GM18517 (cell line): ENCODE results near the gene KCNH8.
A peak's percentile ranks its signal among the peaks of the same experiment; 100 is the strongest.
"Not testable (repeated sequence)": the region's sequence is repeated elsewhere in the genome, so short reads cannot be mapped to it uniquely, and the experiment has no call there.

Source experiments
- ATAC-seq: cut with Tn5 transposase; IDR thresholded peaks from one replicate; pipeline ENCODE4 v1.9.1; 2021; ENCODE audit warnings: mild to moderate bottlenecking, moderate library complexity; ENCODE audit not compliant: unreplicated experiment

Gene KCNH8

DNA sequence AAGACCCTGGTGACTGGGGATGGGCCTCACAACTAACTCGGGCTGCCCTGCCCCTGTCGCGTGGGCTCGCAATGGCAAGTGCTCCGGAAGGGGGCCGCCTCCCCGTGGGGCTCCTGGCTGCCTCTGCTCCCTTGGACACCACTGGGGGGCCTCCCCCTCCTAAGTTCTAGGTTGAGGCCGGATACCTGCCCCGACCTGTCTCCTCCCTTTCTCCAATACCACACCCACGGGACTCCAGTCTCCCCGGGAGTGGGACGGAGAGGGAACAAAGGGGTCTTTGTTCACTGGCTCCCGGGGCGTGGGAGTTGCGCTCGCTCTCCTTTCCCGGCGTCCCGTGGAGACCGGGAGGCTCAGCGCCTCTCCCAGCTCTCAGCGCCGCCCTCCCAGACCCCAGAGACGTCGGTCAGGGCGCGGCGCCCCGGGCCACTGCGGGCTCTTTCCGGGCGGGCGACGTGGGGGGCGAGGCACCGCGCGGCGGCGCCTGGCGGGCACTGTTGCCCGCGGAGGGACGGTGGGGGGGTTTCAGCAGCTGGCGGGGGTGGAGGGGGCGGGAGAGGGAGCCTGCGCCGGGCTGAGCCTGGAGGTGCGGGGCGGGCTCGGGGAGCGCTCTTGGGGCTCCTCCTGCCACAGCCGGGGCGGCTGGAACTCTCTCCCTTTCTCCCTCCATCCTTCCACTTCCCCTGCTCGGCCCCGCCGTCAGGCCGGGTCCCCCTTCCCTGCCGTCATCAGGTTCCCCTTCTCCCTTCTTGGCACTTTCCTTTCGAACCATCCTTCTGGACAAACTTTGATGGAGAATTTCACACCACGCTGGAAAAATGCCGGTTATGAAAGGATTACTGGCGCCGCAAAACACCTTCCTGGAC, at the start of gene KCNH8:
Gene KCNH8 (plus strand): TSS at position 606 of the 863 bp plus-strand sequence. CDS start 210 bp downstream, at position 816.
- no peak for ATAC-seq

DNA sequence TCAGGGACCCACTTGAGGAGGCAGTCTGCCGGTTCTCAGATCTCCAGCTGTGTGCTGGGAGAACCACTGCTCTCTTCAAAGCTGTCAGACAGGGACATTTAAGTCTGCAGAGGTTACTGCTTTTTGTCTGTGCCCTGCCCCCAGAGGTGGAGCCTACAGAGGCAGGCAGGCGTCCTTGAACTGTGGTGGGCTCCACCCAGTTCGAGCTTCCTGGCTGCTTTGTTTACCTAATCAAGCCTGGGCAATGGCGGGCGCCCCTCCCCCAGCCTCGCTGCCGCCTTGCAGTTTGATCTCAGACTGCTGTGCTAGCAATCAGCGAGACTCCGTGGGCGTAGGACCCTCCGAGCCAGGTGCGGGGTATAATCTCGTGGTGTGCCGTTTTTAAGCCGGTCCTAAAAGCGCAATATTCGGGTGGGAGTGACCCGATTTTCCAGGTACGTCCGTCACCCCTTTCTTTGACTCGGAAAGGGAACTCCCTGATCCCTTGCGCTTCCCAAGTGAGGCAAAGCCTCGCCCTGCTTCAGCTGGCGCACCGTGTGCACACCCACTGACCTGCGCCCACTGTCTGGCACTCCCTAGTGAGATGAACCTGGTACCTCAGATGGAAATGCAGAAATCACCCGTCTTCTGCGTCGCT, 45.5 kb upstream of the KCNH8 start:
- not testable (repeated sequence) for ATAC-seq

DNA sequence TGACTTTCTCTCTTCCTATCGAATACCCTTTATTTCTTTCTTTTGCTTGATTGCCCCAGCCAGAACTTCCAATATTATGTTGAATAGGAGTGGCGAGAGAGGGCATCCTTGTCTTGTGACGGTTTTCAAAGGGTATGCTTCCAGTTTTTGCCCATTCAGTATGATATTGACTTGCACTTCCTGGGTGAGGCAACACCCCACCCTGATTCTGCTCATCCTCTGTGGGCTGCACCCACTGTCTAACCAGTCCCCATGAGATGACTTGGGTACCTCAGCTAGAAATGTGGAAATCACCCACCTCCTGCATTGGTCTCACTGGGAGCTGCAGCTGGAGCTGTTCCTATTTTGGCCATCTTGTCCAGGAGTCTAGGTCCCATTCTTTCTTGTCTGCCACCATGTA, 44.8 kb upstream of the KCNH8 start:
- no peak for ATAC-seq

DNA sequence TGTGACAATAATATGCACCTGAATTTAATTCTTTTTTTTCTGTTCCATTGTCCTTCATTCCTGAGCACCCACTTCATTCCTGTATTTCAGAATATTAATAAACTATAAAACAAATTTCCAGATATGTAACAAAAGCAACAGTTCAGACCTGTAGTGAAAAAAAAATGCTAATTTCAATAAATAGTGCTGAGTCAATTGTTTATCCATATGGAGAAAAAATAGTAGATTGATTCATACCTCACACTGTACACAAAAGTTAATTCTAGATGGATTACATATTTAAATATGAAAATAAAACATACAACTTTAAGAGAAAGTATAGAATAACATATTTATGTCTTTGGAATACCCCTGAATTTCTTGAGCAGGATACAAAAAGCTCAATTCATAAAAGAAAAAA, 43.9 kb upstream of the KCNH8 start:
- no peak for ATAC-seq

DNA sequence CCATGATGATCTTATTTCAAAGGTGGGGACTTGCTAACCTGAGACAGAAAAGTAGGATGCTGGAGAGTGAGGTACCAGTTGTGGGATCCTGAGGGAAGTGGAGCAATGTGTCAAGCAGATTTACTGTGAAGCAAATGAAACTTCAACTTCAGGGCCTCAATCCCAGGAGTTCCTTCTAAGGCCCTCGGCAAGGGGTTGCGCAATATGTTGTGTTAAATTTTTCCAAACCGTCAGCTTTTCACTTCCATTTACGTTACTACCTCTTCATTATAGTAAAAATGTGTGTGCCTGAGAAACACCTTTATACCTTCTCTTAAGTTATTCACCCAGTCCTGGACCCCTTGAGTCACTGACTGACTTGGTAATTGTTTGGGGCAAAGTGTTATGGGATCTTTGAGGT, 42.5 kb upstream of the KCNH8 start:
- no peak for ATAC-seq

DNA sequence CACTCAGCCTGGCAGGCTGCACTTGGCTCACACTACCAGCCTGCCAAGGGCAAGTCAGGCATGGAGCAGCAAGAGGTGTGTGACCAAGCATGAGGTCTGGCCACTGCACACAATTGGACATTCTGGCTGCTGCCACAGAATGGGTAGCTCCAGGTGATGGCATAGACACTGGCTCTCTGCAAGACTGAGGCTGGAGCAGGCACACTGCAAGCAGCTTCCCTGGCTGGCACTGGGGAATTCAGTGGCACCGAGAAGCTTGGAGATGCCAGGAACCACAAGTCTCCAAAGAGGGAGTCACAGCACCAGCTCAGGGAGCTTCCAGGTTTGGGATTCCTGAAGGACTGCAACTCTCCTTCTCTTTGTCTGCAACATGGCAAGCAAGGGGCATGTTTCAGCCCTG, 42.0 kb upstream of the KCNH8 start:
- no peak for ATAC-seq

DNA sequence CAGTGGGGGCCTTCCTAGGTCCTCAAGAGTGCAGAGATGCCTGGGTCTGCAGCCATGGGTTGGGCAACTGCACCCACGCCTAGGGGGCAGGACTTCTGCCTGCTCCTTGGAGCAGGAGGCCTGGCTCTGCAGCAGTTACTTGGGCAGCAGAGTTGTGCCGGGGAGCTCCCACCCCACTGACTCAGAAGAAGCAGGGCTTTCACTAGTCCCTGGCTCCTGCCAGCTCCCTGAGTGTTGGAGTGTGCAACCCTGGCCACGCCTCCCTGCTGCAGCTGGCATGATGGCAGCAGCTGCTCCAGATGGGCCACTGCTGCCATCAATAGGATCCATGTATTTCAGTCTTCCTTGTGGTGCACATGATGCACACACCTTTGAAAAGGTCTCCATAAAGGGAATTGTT, 40.6 kb upstream of the KCNH8 start:
- ATAC-seq, result no peak

DNA sequence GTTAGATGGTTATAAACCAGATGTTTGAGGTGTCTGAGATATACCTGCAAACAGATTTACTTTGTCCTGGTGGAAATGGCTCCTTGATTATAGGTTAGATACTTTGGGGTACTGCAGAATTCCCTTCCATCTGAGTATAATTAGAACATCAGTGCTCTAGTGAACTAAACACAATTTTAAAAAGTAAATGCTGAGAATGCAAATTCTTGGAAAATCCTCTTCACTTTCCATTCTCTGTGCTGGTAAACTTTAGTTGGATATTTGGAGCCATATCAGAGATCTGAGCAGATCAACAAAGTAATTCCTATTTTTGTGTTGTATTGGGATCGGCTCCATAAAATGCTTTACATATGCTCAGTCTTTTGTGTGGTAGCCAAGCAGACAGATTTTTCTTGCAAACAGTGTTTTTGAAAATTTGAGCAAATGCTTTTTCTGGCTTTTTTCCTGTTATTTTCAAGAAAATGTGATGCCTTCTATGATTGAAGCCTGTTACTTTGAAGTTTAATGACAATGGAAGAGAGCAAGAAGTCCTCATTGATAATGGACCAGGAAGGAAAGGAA, 37.9 kb upstream of the KCNH8 start:
- no peak for ATAC-seq

DNA sequence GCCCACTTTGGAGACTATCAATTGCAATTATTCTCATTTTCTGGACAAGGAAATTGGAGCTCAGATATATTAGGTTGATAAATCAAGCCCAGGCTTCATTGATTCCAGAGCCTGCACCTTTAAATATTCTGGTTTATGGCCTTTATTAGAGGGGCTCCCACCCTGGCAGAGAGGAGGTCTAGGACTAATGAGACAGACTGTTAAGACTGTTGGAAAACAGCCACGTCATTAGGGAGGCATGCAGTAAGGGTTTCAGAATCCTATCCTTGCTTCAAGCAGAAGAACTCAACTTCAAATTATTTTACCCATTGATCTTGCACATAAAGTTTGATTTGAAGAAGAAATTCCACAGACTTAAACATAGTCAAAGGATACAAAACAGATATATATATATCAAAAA, 33.8 kb upstream of the KCNH8 start:
- no peak for ATAC-seq

DNA sequence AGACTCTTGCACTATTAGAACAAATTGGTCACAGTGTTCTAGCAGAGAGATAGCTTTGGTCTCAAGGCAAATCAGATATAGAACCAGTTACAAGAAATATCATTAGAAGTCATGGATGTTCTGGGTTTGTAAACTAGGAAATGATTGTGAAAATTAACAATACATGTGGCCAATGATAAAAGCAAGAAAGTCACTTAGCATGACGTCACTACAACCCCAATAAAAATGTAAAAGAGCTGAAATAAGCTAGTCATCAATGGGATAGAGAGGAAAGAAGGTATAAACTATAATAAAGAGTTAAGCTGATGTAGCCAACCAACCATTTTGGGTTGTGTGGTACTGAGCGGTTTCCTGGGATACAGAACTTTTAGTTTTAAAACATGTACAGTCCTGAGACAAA, 32.1 kb upstream of the KCNH8 start:
- no peak for ATAC-seq

DNA sequence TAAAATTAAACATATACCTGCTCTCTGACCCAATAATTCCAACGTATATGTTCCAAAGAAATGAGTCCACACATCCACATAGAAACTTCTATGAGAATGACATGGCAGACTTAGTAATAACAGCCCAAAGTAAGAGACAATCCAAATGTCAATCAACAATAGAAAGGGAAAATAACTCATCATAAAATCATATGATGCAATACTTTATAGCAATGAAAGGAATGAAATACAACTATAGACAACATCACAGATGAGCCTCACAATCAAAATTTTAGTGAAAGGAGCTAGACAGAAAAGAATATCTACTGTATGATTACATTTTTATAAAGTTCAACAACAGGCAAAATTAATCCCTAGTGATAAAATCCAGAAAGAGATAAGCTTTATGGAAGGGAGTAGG, 23.6 kb upstream of the KCNH8 start:
- ATAC-seq, result no peak

DNA sequence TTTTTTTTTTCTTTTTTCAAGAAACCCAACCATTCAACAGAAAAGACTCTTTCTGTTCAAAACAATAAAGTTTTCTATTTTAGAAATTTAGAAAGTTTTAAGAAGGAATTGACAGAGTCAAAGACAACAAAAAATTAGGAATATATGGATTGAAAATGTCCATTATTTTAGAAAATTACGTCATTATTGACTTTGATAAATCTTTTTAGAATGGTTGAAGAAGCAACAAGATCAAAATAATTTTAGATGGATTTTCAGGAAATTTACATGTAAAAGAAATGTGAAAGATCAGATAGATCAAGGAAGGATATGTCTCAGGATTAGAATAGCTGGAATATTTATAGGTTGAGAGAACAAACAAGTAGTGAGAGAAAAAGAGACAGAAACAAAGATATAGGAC, 8.4 kb upstream of the KCNH8 start:
- ATAC-seq, result no peak

DNA sequence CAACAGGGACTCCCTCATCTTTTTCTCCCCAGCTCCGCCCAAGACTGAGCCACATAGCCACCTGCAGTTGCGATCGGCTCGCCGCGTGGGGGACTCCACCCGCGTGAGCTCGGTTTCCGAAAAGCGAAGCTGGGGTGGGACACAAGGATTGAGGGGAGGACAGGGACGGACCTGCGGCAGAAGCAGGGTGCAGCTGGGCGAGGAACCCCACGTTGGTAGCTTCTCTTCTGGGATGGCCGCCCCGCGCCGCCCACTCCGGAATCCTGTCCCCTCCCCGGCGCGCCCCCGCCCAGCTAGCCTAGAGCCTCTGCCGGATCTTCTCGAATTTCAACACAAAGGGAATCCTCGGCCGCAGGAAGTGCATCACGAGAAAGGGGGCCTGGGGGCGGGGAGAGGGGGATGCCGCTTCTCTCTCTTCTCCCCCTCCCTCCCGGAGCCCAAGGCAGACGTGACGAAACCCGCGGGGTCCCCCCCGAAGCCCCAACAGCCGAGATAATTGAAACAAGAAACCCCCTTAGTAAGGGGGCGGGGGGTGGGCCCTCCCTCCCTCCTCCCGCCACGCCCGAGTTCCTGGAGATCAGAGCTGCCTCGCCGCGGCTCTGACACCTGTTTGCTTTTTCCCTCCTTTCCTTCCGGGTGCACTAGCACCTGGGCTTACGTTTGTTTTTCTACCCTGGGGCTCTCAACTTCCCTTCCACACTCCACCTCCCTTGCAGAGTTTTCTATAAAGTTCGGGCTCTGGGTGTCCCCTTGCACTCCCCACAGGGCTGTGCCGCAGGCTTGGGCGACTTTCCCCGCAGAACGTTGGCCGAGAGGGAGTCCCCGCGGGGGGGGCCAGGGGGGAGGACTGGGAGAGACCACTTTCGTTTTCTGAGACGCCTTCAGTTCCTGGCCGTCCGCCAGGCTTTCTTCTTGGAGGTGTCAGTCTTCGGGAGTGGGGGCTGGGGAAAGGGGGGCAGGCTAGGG, 1.3 kb upstream of the KCNH8 start:
- peak; percentile 58 for ATAC-seq

DNA sequence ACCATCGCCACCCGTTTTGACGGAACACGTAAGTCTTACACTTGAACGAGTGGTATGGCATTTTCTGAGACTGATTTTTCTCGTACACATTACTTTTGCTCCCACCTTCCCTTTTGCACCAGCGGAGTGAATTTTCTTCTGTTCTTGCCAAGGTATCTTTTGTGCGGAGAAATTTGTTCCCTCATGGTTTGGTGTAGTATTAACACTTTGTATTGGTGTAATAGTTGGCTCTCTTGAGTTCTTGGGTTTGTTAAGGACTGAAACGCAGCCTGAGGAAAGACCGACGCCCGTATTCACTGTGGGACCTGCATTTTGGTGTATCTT, 420 bp downstream of the KCNH8 start:
- ATAC-seq, result no peak

DNA sequence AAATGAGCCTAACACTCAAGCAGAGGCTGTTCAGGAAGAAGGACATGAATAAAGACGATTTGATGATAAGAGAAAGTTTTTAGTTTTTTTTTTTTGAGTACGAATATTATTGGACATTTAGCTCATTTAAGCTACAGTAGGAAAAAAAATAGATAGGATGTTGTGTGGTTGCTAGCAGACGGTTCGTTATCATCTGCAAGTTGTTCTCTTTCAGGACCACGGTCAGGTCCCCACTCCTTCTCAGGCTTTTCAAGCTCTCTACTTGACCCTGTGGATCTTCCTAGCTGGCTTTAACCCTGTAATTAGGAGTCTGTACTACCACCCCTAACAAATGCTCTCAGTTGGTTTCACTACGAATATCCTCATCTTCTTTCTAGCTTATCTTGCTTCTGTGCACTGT, 1.1 kb downstream of the KCNH8 start:
- ATAC-seq, result no peak

DNA sequence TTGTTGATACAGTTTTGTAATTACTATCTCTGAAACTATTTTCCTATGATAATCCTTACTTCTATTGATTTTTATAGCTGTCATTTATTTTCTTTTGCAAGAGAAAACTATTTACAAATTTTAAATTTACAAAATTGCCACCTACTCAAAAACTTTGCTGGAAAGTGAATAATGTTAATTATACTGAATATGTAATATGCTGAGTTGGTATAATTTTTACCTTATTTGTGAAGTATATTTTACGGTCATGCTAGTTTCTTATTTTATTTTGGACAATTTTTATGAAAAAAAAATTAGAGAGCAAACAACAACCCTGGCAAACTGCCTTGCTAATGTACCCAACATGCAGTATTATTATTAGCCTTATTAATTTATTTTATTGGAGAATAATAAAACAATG, 2.9 kb downstream of the KCNH8 start:
- ATAC-seq, result no peak

DNA sequence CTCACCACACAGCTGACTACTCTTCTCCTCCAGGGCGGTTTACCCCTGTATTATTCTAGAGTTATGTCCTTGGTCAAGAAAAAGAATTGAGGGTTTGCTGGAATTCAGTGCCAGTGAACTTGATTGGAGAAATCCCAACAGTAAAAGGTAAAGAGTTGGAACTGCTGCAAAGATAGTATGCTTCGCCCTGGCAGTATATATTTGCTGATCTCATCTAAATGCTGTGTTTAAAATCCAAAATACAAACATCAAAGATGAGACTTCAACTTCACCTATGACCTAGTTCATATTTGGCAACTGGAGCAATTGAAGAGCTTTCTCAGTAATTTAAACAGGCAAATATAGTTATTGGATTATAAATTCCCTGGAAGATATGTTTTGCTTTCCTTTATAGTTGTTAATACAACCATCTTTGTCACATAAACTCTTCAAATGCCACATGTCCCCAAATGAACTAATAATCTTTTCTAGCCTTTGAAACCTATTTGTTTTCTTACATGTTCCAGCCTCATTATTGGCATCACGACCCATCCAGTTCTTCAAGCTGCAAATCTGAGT, 6.5 kb downstream of the KCNH8 start:
- ATAC-seq, result no peak

DNA sequence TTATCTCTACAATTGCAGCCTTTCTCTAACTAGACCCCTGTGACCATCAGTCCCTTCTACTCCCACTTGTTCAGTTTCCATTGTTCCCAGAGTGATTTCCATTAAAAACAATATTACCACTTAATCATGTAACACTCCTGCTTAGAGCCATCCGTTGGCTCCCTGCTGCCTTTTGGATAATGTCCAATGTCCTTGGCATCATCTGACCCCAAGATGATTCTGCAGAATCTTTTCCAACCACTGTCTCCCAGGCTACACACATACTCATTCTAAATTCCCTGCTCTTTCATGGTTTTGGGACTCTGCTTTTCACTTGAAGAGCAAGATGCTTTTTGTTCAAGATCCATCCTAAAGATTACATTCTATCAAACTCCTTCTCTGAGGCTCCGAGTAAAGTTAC, 7.1 kb downstream of the KCNH8 start:
- ATAC-seq, result no peak

DNA sequence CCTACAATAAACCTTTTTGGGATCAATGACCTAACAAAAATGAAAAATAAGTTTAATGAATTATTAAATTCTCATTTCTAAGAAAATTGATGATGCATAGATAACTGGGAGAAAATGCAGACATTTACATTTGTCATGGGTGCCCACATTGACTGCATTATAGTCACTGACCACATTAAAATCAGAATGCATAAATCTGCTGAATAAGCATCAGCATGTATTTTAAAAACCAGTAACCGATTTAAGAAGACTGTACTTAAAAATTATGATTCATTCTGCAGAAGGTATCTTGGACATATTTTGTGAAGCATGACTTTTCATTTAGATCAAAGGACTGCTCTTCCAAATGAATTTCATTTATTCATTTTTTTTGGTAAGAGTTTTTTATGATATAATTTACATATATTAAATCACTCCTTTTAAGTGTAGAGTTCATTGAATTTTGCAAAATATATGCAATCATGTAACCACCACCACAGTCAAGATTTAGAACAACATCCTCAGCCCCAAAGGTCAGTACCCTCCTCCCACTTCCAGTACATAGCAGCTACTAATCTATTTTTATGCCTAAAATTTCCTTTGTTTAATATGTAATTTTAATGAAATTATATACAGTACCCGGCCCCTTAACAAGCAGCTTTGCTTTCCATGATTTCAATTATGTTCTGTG, 11.8 kb downstream of the KCNH8 start:
- ATAC-seq, result no peak

DNA sequence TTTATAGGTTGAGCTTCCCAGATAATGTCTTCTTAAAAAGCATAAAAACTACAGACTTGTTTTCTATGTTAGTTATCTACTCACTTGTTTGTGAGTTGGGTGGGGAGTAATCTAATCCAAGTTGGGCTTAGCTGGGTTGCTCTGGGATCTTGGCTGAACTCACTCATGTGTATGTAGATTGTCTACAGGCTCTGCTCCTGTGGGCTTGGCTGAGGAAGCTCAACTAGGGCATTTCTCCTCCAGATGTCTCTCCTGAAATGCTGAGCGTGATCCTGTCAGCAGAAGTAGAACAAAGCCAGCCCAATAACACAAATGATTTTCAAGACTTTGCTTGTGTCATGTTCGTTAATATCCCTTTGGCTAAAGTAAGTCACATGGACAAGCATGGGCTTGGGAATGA, 17.3 kb downstream of the KCNH8 start:
- no peak for ATAC-seq
